Measurements from ENCODE around the gene HHIP.

HHIP gene

GRCh38 chr4:144627663-144628076 lies 18.3 kb upstream of the HHIP start:
- no peaks in the 10 kb centered on the region for H3K36me3 ChIP-seq (ENCODE audit: control insufficient read depth in 4 of 4, insufficient read depth in 4 of 4, low read length in 3 of 4)
- no peak overlapping the region for H3K27ac ChIP-seq (ENCODE audit: insufficient read depth in 1 of 2, low read depth in 1 of 2, low read length in 2 of 2, poor library complexity in 1 of 2, severe bottlenecking in 2 of 2)
- no peaks in the 10 kb centered on the region for H3K4me1 ChIP-seq (ENCODE audit: control extremely low read depth in 1 of 4, control insufficient read depth in 4 of 4, insufficient read depth in 4 of 4, low read length in 3 of 4)
- DNase-seq = no peak
- H3K9me3 ChIP-seq (ENCODE audit: control extremely low read depth in 1 of 5, control insufficient read depth in 4 of 5, insufficient read depth in 2 of 5, low read depth in 1 of 5, low read length in 4 of 5) = no peaks in the 10 kb centered on the region
- H3K4me3 ChIP-seq (ENCODE audit: control insufficient read depth in 1 of 7, extremely low read depth in 1 of 7, insufficient read depth in 4 of 7, low read depth in 2 of 7, low read length in 6 of 7) = no peak overlapping the region
- WGBS (ENCODE audit: insufficient coverage) = 64% methylated on average over 1 of the region's 2 CpGs
- ChIA-PET POLR2A (no interaction called here), CTCF (no interaction called here)
- no peaks in the 10 kb centered on the region for H3K27me3 ChIP-seq (replicated peaks in 2 of 5; ENCODE audit: control insufficient read depth in 4 of 5, insufficient read depth in 5 of 5, low read length in 4 of 5)

DNA sequence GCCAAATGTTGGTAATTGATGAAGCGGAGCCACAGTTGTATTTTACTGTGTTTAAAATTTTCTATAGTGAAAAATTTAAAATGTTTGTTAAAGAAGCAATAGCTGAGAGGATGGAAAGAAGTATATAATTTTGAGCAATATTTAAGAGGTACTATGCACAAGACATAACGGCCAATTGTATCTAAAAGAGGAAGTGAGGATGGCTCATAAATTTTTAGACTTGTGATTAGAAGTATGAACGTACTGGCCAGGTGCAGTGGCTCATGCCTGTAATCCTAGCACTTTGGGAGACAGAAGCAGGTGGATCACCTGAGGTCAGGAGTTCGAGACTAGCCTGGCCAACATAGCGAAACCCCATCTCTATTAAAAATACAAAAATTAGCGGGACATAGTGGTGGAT lies 12.7 kb upstream of the HHIP start:
- WGBS (ENCODE audit: insufficient coverage) = 57% methylated on average over 4 of the region's 6 CpGs
- peaks cover 0 to 2% (median 0%) of the 10 kb centered on the region in 5 experiments for H3K9me3 ChIP-seq (ENCODE audit: control extremely low read depth in 1 of 5, control insufficient read depth in 4 of 5, insufficient read depth in 2 of 5, low read depth in 1 of 5, low read length in 4 of 5)
- CTCF ChIA-PET = no interaction called here

GRCh38 chr4:144634978-144635747 lies 10.8 kb upstream of the HHIP start:
- Histone ChIP-seq H3K27ac (ENCODE audit: insufficient read depth in 1 of 2, low read depth in 1 of 2, low read length in 2 of 2, poor library complexity in 1 of 2, severe bottlenecking in 2 of 2) (no peak overlapping the region), H3K9me3 (ENCODE audit: control extremely low read depth in 1 of 5, control insufficient read depth in 4 of 5, insufficient read depth in 2 of 5, low read depth in 1 of 5, low read length in 4 of 5) (peaks cover 0 to 2% (median 0%) of the 10 kb centered on the region in 5 experiments), H3K36me3 (ENCODE audit: control insufficient read depth in 4 of 4, insufficient read depth in 4 of 4, low read length in 3 of 4) (no peaks in the 10 kb centered on the region), H3K4me3 (ENCODE audit: control insufficient read depth in 1 of 7, extremely low read depth in 1 of 7, insufficient read depth in 4 of 7, low read depth in 2 of 7, low read length in 6 of 7) (no peak overlapping the region), H3K27me3 (replicated peaks in 2 of 5; ENCODE audit: control insufficient read depth in 4 of 5, insufficient read depth in 5 of 5, low read length in 4 of 5) (no peaks in the 10 kb centered on the region), H3K4me1 (ENCODE audit: control extremely low read depth in 1 of 4, control insufficient read depth in 4 of 4, insufficient read depth in 4 of 4, low read length in 3 of 4) (no peaks in the 10 kb centered on the region)
- WGBS (ENCODE audit: insufficient coverage) = 81% methylated on average over 2 of the region's 6 CpGs
- ChIA-PET CTCF (interaction anchor here (0.7 kb wide), 1 partner anchor 28 kb away, joined by 3 read pairs; no protein-coding TSS in a partner anchor), POLR2A (no interaction called here)
- DNase-seq = peak in 2 of 3 donors; percentile 19 to 46

More for the DNA sequence above, 12.7 kb upstream of the HHIP start:
- Histone ChIP-seq H3K4me1 (ENCODE audit: control extremely low read depth in 1 of 4, control insufficient read depth in 4 of 4, insufficient read depth in 4 of 4, low read length in 3 of 4) (no peaks in the 10 kb centered on the region), H3K36me3 (ENCODE audit: control insufficient read depth in 4 of 4, insufficient read depth in 4 of 4, low read length in 3 of 4) (no peaks in the 10 kb centered on the region), H3K27me3 (replicated peaks in 2 of 5; ENCODE audit: control insufficient read depth in 4 of 5, insufficient read depth in 5 of 5, low read length in 4 of 5) (no peaks in the 10 kb centered on the region), H3K27ac (ENCODE audit: insufficient read depth in 1 of 2, low read depth in 1 of 2, low read length in 2 of 2, poor library complexity in 1 of 2, severe bottlenecking in 2 of 2) (no peak overlapping the region), H3K4me3 (ENCODE audit: control insufficient read depth in 1 of 7, extremely low read depth in 1 of 7, insufficient read depth in 4 of 7, low read depth in 2 of 7, low read length in 6 of 7) (no peak overlapping the region)
- DNase-seq = peak in 2 of 3 donors; percentile 34 to 61
- POLR2A ChIA-PET = no interaction called here

GRCh38 chr4:144644368-144645101 lies 1.4 kb upstream of the HHIP start:
- no peaks in the 10 kb centered on the region for H3K9me3 ChIP-seq (ENCODE audit: control extremely low read depth in 1 of 5, control insufficient read depth in 4 of 5, insufficient read depth in 2 of 5, low read depth in 1 of 5, low read length in 4 of 5)
- 78% methylated on average over 3 of the region's 12 CpGs for WGBS (ENCODE audit: insufficient coverage)
- no peak overlapping the region for H3K4me3 ChIP-seq (ENCODE audit: control insufficient read depth in 1 of 7, extremely low read depth in 1 of 7, insufficient read depth in 4 of 7, low read depth in 2 of 7, low read length in 6 of 7)
- peak in 2 of 3 donors; percentile 18 to 24 for DNase-seq
- ChIA-PET POLR2A (no interaction called here), CTCF (interaction anchor here (0.8 kb wide), 1 partner anchor 110 kb away, joined by 4 read pairs; no protein-coding TSS in a partner anchor)
- H3K36me3 ChIP-seq (ENCODE audit: control insufficient read depth in 4 of 4, insufficient read depth in 4 of 4, low read length in 3 of 4) = no peaks in the 10 kb centered on the region
- H3K27me3 ChIP-seq (replicated peaks in 2 of 5; ENCODE audit: control insufficient read depth in 4 of 5, insufficient read depth in 5 of 5, low read length in 4 of 5) = peaks cover 0 to 24% (median 3%) of the 10 kb centered on the region in 5 experiments
- peaks cover 9 to 26% (median 21%) of the 10 kb centered on the region in 4 experiments for H3K4me1 ChIP-seq (ENCODE audit: control extremely low read depth in 1 of 4, control insufficient read depth in 4 of 4, insufficient read depth in 4 of 4, low read length in 3 of 4)
- H3K27ac ChIP-seq (ENCODE audit: insufficient read depth in 1 of 2, low read depth in 1 of 2, low read length in 2 of 2, poor library complexity in 1 of 2, severe bottlenecking in 2 of 2) = no peak overlapping the region

- Histone ChIP-seq H3K27ac (ENCODE audit: insufficient read depth in 1 of 2, low read depth in 1 of 2, low read length in 2 of 2, poor library complexity in 1 of 2, severe bottlenecking in 2 of 2) (no peak overlapping the region), H3K36me3 (ENCODE audit: control insufficient read depth in 4 of 4, insufficient read depth in 4 of 4, low read length in 3 of 4) (no peaks in the 10 kb centered on the region), H3K4me3 (ENCODE audit: control insufficient read depth in 1 of 7, extremely low read depth in 1 of 7, insufficient read depth in 4 of 7, low read depth in 2 of 7, low read length in 6 of 7) (peak overlapping the region in 2 of 7 experiments; percentile 68 to 80), H3K4me1 (ENCODE audit: control extremely low read depth in 1 of 4, control insufficient read depth in 4 of 4, insufficient read depth in 4 of 4, low read length in 3 of 4) (peaks cover 9 to 26% (median 21%) of the 10 kb centered on the region in 4 experiments), H3K27me3 (replicated peaks in 2 of 5; ENCODE audit: control insufficient read depth in 4 of 5, insufficient read depth in 5 of 5, low read length in 4 of 5) (peaks cover 0 to 30% (median 3%) of the 10 kb centered on the region in 5 experiments), H3K9me3 (ENCODE audit: control extremely low read depth in 1 of 5, control insufficient read depth in 4 of 5, insufficient read depth in 2 of 5, low read depth in 1 of 5, low read length in 4 of 5) (no peaks in the 10 kb centered on the region)
- CTCF ChIA-PET = no interaction called here
- POLR2A ChIA-PET = no interaction called here
- DNase-seq = no peak
- 91% methylated on average over 16 of the region's 29 CpGs for WGBS (ENCODE audit: insufficient coverage)
Measured at GRCh38 chr4:144645102-144645630, 790 bp upstream of the HHIP start.

GRCh38 chr4:144646523-144647094 lies 653 bp downstream of the HHIP start:
- peak; percentile 40 to 72 (median 60) for DNase-seq
- Histone ChIP-seq H3K27me3 (replicated peaks in 2 of 5; ENCODE audit: control insufficient read depth in 4 of 5, insufficient read depth in 5 of 5, low read length in 4 of 5) (peaks cover 0 to 44% (median 3%) of the 10 kb centered on the region in 5 experiments), H3K36me3 (ENCODE audit: control insufficient read depth in 4 of 4, insufficient read depth in 4 of 4, low read length in 3 of 4) (no peaks in the 10 kb centered on the region), H3K4me1 (ENCODE audit: control extremely low read depth in 1 of 4, control insufficient read depth in 4 of 4, insufficient read depth in 4 of 4, low read length in 3 of 4) (peaks cover 9 to 26% (median 21%) of the 10 kb centered on the region in 4 experiments), H3K27ac (ENCODE audit: insufficient read depth in 1 of 2, low read depth in 1 of 2, low read length in 2 of 2, poor library complexity in 1 of 2, severe bottlenecking in 2 of 2) (no peak overlapping the region), H3K4me3 (ENCODE audit: control insufficient read depth in 1 of 7, extremely low read depth in 1 of 7, insufficient read depth in 4 of 7, low read depth in 2 of 7, low read length in 6 of 7) (peak overlapping the region; percentile 43 to 80 (median 68)), H3K9me3 (ENCODE audit: control extremely low read depth in 1 of 5, control insufficient read depth in 4 of 5, insufficient read depth in 2 of 5, low read depth in 1 of 5, low read length in 4 of 5) (no peaks in the 10 kb centered on the region)
- POLR2A ChIA-PET = no interaction called here
- WGBS (ENCODE audit: insufficient coverage) = 0% methylated on average over 16 of the region's 22 CpGs
- CTCF ChIA-PET = no interaction called here
